Body of pancreas (tissue), 4 donors: Measurements from ENCODE around the gene HECW1.

Experiments
- POLR2A ChIP-seq, 3 donors: fragments of 450-650 bp; IDR thresholded peaks; one replicate each; pipeline ENCODE4 v1.6.1; 2016; ENCODE audit warnings: antibody characterized with exemption in 3 of 3, mild to moderate bottlenecking in 2 of 3
- TF ChIP-seq, protein P1 (sequence below), 7 experiments: fragments of 450-650 bp in 4 of 7; fragments of 200-600 bp in 3 of 7; sonication (generic) in 3 of 7; IDR thresholded peaks; one replicate each; pipeline ENCODE4 v1.5.1; 2016 to 2019; ENCODE audit warnings: antibody characterized with exemption in 7 of 7

- TF ChIP-seq, protein P1, sequence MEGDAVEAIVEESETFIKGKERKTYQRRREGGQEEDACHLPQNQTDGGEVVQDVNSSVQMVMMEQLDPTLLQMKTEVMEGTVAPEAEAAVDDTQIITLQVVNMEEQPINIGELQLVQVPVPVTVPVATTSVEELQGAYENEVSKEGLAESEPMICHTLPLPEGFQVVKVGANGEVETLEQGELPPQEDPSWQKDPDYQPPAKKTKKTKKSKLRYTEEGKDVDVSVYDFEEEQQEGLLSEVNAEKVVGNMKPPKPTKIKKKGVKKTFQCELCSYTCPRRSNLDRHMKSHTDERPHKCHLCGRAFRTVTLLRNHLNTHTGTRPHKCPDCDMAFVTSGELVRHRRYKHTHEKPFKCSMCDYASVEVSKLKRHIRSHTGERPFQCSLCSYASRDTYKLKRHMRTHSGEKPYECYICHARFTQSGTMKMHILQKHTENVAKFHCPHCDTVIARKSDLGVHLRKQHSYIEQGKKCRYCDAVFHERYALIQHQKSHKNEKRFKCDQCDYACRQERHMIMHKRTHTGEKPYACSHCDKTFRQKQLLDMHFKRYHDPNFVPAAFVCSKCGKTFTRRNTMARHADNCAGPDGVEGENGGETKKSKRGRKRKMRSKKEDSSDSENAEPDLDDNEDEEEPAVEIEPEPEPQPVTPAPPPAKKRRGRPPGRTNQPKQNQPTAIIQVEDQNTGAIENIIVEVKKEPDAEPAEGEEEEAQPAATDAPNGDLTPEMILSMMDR (IDR thresholded peaks at IDR 0.05) = no peak
- TF ChIP-seq POLR2A (IDR thresholded peaks at IDR 0.05) = no peak
These were observed 438.0 kb downstream of the HECW1 start for GRCh38 chr7:43550427-43550826.
